Cardiac ventricle fibroblast (primary cell): ENCODE results near the gene EHHADH. TPM values are rescaled to one million over a fixed set of nuclear protein-coding genes. Genes with fewer than 3 reads are reported as not detected.

Experiments used
- total RNA-seq: library from RNA; depleted of rRNA; stranded (reverse); fragments of >200 nt; gene quantifications from 2 replicates; pipeline ENCODE4 v1.2.3, GENCODE V29; 2015

The EHHADH gene
- 2.8 and 4.4 TPM in 2 replicates for total RNA-seq

DNA sequence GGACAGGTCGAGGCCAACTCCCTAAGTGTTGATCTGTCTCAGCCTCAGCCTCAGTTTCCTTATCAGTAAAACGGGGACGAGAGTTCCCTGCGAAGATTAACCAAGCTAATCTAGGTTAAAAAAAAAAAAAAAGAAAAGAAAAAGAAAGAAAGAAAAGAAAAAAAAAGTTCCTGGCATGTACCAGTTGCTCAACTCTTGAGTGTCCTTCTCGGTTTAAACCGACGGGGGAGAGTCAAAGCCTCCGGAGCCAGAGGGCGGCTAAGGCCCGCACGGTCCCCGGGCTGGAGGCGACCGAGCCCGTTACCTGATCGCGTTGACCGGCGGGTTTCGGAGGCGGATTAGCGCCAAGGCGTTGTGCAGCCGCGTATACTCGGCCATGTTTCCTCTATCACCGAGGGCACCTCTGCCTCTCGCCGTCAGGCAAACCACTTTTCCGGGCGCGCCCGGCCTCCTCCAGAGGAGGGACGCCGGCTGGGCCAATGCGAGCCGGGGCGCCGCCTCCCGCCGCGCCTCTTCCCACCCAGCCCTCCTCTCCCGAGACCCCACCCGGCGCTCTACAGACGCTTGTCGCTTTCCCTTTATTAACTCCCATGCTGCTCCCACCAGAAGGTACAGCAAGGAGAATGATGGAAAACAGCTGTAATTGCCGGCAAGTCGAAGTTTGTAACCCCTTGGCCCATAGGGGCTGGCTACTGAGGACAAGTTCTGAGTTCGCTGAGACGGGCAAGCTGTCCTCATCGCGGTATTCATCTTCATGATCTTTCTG is at the start of gene EHHADH:
Gene EHHADH, minus strand, starts transcription at position 405 of the 766 bp plus-strand sequence. Its CDS starts 27 bp downstream, at position 378.

GRCh38 chr3:185152410-185153170 is 101.3 kb downstream of the EHHADH start, which contains the start of gene C3orf70:
Gene C3orf70, minus strand, starts transcription at chr3:185153060. Its CDS starts 237 bp downstream, at chr3:185152823.

Other genes with a start within 250 kb of the EHHADH start
- gene C3orf70, start 101.0 kb downstream of the EHHADH start, total RNA-seq: 0.75 and 1.2 TPM in 2 replicates
- gene MAP3K13, start 109.1 kb upstream of the EHHADH start, total RNA-seq: 11.2 and 20.2 TPM in 2 replicates
- gene TMEM41A, start 245.0 kb upstream of the EHHADH start, total RNA-seq: 7.1 and 12.3 TPM in 2 replicates